Hematopoietic multipotent progenitor cell treated with erythropoietin and hydrocortisone succinate and interleukin-3 and kit ligand, for 4 days (in vitro differentiated cells): ENCODE measurements around the gene ADGRG4.
"Not testable (repeated sequence)": the region's sequence is repeated elsewhere in the genome, so short reads cannot be mapped to it uniquely, and the experiment has no call there.

ENCODE experiments used
- DNase-seq: peaks from one replicate; pipeline ENCODE4 v3.0.0-alpha.2; 2015

Gene ADGRG4

GRCh38 chrX:136300721-136301120 is at the start of gene ADGRG4:
Gene ADGRG4, plus strand, starts transcription at chrX:136300963. Its CDS starts 7,815 bp downstream, at chrX:136308778.
- DNase-seq = not testable (repeated sequence)

- DNase-seq = peak; percentile 80
These were observed 49.4 kb upstream of the ADGRG4 start, which contains the start of gene MAP7D3 for GRCh38 chrX:136251041-136251991. Gene MAP7D3, minus strand, starts transcription at chrX:136251400. Its CDS starts 42 bp downstream, at chrX:136251358.

- DNase-seq = no peak
These were observed 45.2 kb upstream of the ADGRG4 start for GRCh38 chrX:136255541-136255940.

GRCh38 chrX:136256026-136256425 is 44.7 kb upstream of the ADGRG4 start:
- DNase-seq = no peak

- DNase-seq = no peak
These were observed 41.8 kb upstream of the ADGRG4 start for GRCh38 chrX:136258951-136259350.

GRCh38 chrX:136259543-136259942 is 41.2 kb upstream of the ADGRG4 start:
- DNase-seq = peak; percentile 25

GRCh38 chrX:136260776-136261175 is 40.0 kb upstream of the ADGRG4 start:
- no peak for DNase-seq

- DNase-seq = no peak
These were observed 39.4 kb upstream of the ADGRG4 start for GRCh38 chrX:136261321-136261720.

- DNase-seq = no peak
These were observed 38.5 kb upstream of the ADGRG4 start for GRCh38 chrX:136262243-136262642.

GRCh38 chrX:136262812-136263315 is 37.9 kb upstream of the ADGRG4 start:
- no peak for DNase-seq

- no peak for DNase-seq
These were observed 33.9 kb upstream of the ADGRG4 start for GRCh38 chrX:136266828-136267227.

- peak; percentile 68 for DNase-seq
These were observed 32.4 kb upstream of the ADGRG4 start for GRCh38 chrX:136268051-136269048.

- no peak for DNase-seq
These were observed 30.8 kb upstream of the ADGRG4 start for GRCh38 chrX:136269921-136270320.

- DNase-seq = peak; percentile 68
These were observed 29.5 kb upstream of the ADGRG4 start for GRCh38 chrX:136271300-136271699.

GRCh38 chrX:136272325-136272724 is 28.4 kb upstream of the ADGRG4 start:
- peak; percentile 13 for DNase-seq

GRCh38 chrX:136273986-136274385 is 26.8 kb upstream of the ADGRG4 start:
- DNase-seq = no peak

- no peak for DNase-seq
These were observed 25.2 kb upstream of the ADGRG4 start for GRCh38 chrX:136275553-136275952.

- DNase-seq = not testable (repeated sequence)
These were observed 14.4 kb upstream of the ADGRG4 start for GRCh38 chrX:136286375-136286774.

GRCh38 chrX:136291824-136292223 is 8.9 kb upstream of the ADGRG4 start:
- no peak for DNase-seq

GRCh38 chrX:136292656-136293055 is 8.1 kb upstream of the ADGRG4 start:
- DNase-seq = no peak

- no peak for DNase-seq
These were observed 5.4 kb upstream of the ADGRG4 start for GRCh38 chrX:136295380-136295779.

GRCh38 chrX:136303041-136303440 is 2.3 kb downstream of the ADGRG4 start:
- DNase-seq = no peak

- DNase-seq = peak; percentile 17
These were observed 3.7 kb downstream of the ADGRG4 start for GRCh38 chrX:136304493-136304892.
